Vagina (tissue), 2 donors: Measurements from ENCODE around the gene TBC1D22A. TPM values are rescaled to one million over a fixed set of nuclear protein-coding genes. Genes with fewer than 3 reads are reported as not detected.

Experiments
- DNase-seq, 2 donors: peaks; one replicate each; pipeline ENCODE4 v3.0.0-alpha.2; 2017; ENCODE audit errors: extremely low spot score in 2 of 2
- H3K27ac ChIP-seq: fragments of 200-600 bp; sonication (generic); one replicate; pipeline ENCODE4 v1.5.1; 2019
- H3K27me3 ChIP-seq: fragments of 200-600 bp; sonication (generic); one replicate; pipeline ENCODE4 v1.5.1; 2019
- H3K36me3 ChIP-seq, 2 donors: fragments of 200-600 bp; sonication (generic); one replicate each; pipeline ENCODE4 v1.5.1; 2017 to 2019
- H3K4me1 ChIP-seq: fragments of 200-600 bp; sonication (generic); one replicate; pipeline ENCODE4 v1.5.1; 2019
- H3K4me3 ChIP-seq, 2 donors: fragments of 200-600 bp; sonication (generic); 1 replicate in 1 of 2; 2 replicates in 1 of 2; pipeline ENCODE4 v1.5.1; 2016 to 2019
- H3K9me3 ChIP-seq: fragments of 200-600 bp; sonication (generic); one replicate; pipeline ENCODE4 v1.5.1; 2019
- POLR2A ChIP-seq, 2 donors: fragments of 450-650 bp; IDR thresholded peaks; one replicate each; pipeline ENCODE4 v1.6.1; 2017; ENCODE audit warnings: antibody characterized with exemption in 2 of 2, mild to moderate bottlenecking in 2 of 2, moderate library complexity in 2 of 2
- POLR2AphosphoS5 ChIP-seq, 2 donors: sonication (generic); formaldehyde crosslinking; IDR thresholded peaks; one replicate each; pipeline ENCODE4 v1.9.0; 2017; ENCODE audit warnings: antibody characterized with exemption in 2 of 2, mild to moderate bottlenecking in 2 of 2, low read depth in 1 of 2; ENCODE audit not compliant: insufficient read depth in 1 of 2
- intact Hi-C: fragments of 100-400 bp; cut with DNase I; formaldehyde crosslinking; loops from one replicate; pipeline ENCODE4 v1.15.1; 2023
- total RNA-seq: library from RNA; depleted of rRNA; stranded (reverse); fragments of >200 nt; gene quantifications from one replicate; pipeline ENCODE4 v1.2.3, GENCODE V29; 2016
- TF ChIP-seq, protein P1 (sequence below), 3 experiments: fragments of 450-650 bp in 2 of 3; fragments of 200-600 bp in 1 of 3; sonication (generic) in 1 of 3; IDR thresholded peaks; one replicate each; pipeline ENCODE4 v1.5.1; 2017 to 2019; ENCODE audit warnings: antibody characterized with exemption in 3 of 3, mild to moderate bottlenecking in 2 of 3, moderate library complexity in 2 of 3

TBC1D22A gene
- total RNA-seq, 1 donor from 2014 or later: 38.3 TPM

DNA sequence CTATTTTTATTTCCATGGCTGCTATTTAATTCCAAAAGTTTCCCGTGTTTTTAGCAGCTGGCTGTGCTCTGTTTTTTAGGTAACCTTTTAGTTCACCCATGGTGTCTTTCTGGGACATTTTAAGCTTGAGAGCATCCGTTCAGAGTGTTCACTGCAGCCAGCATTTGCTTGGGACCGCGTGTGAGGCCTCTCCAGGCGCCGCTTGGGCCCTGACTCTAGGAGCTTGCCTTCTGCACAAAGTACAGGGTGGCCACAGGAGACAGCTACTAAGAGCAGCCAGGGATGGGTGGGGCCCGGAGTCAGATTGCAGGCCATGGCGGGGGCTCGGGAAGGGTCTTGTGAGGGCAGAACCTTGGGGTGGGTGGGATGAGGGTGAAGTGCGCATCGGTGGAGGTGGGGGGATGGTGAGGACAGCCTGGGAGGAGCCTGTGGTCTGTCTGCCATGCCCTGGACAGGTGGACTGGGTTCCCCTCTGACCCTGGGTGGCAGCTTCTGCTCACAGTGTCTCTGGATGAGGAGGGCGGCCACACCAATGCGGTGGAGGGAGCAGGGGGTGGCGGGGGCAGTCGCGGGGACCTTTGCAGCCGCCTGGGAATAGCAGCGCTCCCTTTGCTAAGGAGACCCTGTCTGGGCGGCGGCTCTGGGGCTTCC, 288.1 kb downstream of the TBC1D22A start:
- intact Hi-C loops: no loop called here
- no peaks in the 10 kb centered on the region for H3K9me3 ChIP-seq
- TF ChIP-seq, protein P1, sequence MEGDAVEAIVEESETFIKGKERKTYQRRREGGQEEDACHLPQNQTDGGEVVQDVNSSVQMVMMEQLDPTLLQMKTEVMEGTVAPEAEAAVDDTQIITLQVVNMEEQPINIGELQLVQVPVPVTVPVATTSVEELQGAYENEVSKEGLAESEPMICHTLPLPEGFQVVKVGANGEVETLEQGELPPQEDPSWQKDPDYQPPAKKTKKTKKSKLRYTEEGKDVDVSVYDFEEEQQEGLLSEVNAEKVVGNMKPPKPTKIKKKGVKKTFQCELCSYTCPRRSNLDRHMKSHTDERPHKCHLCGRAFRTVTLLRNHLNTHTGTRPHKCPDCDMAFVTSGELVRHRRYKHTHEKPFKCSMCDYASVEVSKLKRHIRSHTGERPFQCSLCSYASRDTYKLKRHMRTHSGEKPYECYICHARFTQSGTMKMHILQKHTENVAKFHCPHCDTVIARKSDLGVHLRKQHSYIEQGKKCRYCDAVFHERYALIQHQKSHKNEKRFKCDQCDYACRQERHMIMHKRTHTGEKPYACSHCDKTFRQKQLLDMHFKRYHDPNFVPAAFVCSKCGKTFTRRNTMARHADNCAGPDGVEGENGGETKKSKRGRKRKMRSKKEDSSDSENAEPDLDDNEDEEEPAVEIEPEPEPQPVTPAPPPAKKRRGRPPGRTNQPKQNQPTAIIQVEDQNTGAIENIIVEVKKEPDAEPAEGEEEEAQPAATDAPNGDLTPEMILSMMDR (IDR thresholded peaks at IDR 0.05): no peak
- TF ChIP-seq POLR2AphosphoS5 (IDR thresholded peaks at IDR 0.05; ENCODE audit: insufficient read depth in 1 of 2, low read depth in 1 of 2) (no peak), POLR2A (IDR thresholded peaks at IDR 0.05) (no peak)
- no peak overlapping the region for H3K27ac ChIP-seq
- no peak overlapping the region for H3K4me3 ChIP-seq
- H3K36me3 ChIP-seq: no peaks in the 10 kb centered on the region
- H3K4me1 ChIP-seq: peaks cover 16% of the 10 kb centered on the region
- H3K27me3 ChIP-seq: no peaks in the 10 kb centered on the region
- no peak for DNase-seq

DNA sequence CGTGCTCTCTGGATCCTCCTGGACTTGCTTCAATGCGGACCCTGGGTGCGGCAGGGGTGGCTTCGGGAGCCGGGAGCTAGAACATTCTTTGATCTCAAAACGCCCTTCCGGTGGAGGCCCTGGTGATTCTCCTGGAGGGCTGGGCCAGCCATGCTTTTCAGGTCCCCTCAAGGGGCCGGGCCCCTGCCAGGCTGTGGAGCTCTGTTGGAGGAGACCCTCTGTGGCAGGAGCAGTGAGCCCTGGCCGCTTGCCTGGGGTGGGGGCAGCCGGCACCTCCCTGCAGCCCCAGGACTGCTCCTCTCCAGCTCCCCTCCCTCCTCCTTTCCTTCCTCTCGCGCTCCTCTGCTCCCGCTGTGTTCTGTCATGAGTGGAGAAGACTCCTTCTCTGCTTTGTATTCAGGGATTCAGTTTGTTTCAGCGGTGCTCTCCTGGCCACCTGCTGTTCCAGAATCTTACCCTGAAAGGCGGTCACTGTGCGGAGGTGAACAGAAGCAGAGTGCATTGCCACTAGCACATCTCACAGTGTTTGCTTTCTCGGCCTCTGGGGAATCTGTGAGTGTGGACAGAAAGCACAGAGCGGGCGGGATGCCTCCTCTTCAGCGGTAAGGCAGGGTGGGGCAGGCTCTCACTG, 289.1 kb downstream of the TBC1D22A start:
- Histone ChIP-seq H3K9me3 (no peaks in the 10 kb centered on the region), H3K4me1 (peaks cover 10% of the 10 kb centered on the region), H3K27me3 (no peaks in the 10 kb centered on the region), H3K4me3 (no peak overlapping the region), H3K27ac (no peak overlapping the region), H3K36me3 (no peaks in the 10 kb centered on the region)
- intact Hi-C loops: no loop called here
- no peak for DNase-seq
- TF ChIP-seq, protein P1 (IDR thresholded peaks at IDR 0.05): no peak
- TF ChIP-seq POLR2A (IDR thresholded peaks at IDR 0.05): no peak
- no peak for TF ChIP-seq POLR2AphosphoS5 (IDR thresholded peaks at IDR 0.05; ENCODE audit: insufficient read depth in 1 of 2, low read depth in 1 of 2)

GRCh38 chr22:47052236-47053012, 290.0 kb downstream of the TBC1D22A start:
- intact Hi-C loops: no loop called here
- H3K9me3 ChIP-seq: no peaks in the 10 kb centered on the region
- TF ChIP-seq POLR2A (IDR thresholded peaks at IDR 0.05): no peak
- TF ChIP-seq, protein P1 (IDR thresholded peaks at IDR 0.05): no peak
- no peak for TF ChIP-seq POLR2AphosphoS5 (IDR thresholded peaks at IDR 0.05; ENCODE audit: insufficient read depth in 1 of 2, low read depth in 1 of 2)

GRCh38 chr22:47053013-47053725, 290.7 kb downstream of the TBC1D22A start:
- Histone ChIP-seq H3K27ac (no peak overlapping the region), H3K9me3 (no peaks in the 10 kb centered on the region), H3K36me3 (no peaks in the 10 kb centered on the region), H3K27me3 (no peaks in the 10 kb centered on the region), H3K4me1 (no peaks in the 10 kb centered on the region), H3K4me3 (no peak overlapping the region)
- DNase-seq: no peak
- intact Hi-C loops: no loop called here
- TF ChIP-seq POLR2AphosphoS5 (IDR thresholded peaks at IDR 0.05; ENCODE audit: insufficient read depth in 1 of 2, low read depth in 1 of 2): no peak
- TF ChIP-seq, protein P1 (IDR thresholded peaks at IDR 0.05): no peak
- no peak for TF ChIP-seq POLR2A (IDR thresholded peaks at IDR 0.05)

More at GRCh38 chr22:47052236-47053012, 290.0 kb downstream of the TBC1D22A start:
- H3K27me3 ChIP-seq: no peaks in the 10 kb centered on the region
- H3K36me3 ChIP-seq: no peaks in the 10 kb centered on the region
- no peak overlapping the region for H3K27ac ChIP-seq
- peaks cover 2% of the 10 kb centered on the region for H3K4me1 ChIP-seq
- H3K4me3 ChIP-seq: no peak overlapping the region
- no peak for DNase-seq
